Measurements from ENCODE around the gene PPIP5K1. TPM values are rescaled to one million over a fixed set of nuclear protein-coding genes. Genes with fewer than 3 reads are reported as not detected.

The PPIP5K1 gene
- total RNA-seq, 1 experiment from 2014 or later: 33.5 TPM

DNA sequence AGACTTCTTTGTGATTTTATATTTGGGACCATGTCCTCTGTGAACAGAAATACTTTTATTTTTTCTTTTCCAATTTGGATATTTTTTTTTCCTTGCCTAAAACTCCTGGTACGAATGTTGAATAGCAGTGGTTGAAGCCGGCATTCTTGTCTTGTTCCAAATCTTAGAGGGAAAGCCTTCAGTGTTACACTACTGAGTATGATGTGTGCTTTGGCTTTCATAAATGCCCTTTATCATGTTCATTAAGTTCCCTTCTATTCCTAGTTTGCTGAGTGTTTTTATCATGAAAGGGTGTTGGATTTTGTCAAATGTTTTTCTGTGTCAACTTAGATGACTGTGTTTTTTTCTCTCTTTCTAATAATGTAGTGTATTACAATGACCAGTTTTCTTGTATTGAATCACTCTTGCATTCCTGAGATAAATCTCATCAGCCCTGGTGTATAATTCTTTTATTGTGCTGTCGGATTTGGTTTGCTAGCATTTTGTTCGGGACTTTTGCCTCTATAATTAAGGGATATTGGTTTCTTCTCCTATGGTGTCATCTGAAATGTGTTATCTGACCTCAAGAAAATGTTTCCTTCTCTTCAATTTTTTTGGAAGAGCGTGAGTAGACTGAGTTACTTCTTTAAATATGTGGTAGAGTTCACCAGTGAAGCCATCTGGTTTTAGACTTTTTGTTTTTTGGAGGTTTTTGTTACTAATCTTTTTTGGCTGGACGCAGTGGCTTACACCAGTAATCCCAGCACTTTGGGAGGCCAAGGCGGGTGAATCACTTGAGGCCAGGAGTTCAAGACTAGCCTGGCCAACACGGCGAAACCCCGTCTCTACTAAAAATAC is 39.3 kb downstream of the PPIP5K1 start:
- Histone ChIP-seq H3K4me3 (ENCODE audit: low read depth, low read length, poor library complexity, severe bottlenecking) (no peak overlapping the region), H3K36me3 (ENCODE audit: insufficient read depth, low read length, poor library complexity, severe bottlenecking) (no peaks in the 10 kb centered on the region), H3K27ac (ENCODE audit: low read depth, low read length, poor library complexity, severe bottlenecking) (no peak overlapping the region), H3K27me3 (replicated peaks; ENCODE audit: insufficient read depth, low read depth, low read length, poor library complexity) (no peaks in the 10 kb centered on the region), H3K9me3 (ENCODE audit: low read depth, low read length, poor library complexity, severe bottlenecking) (no peaks in the 10 kb centered on the region), H3K4me1 (ENCODE audit: insufficient read depth, low read length, poor library complexity, severe bottlenecking) (no peaks in the 10 kb centered on the region)
- intact Hi-C loops (cut with micrococcal nuclease; ENCODE audit: unreplicated experiment): no loop called here
- ChIA-PET CTCF (no interaction called here), POLR2A (ENCODE audit: low non-redundant PET) (no interaction called here)
- no TSS peak for BruUV-seq (replicated peaks)
- no peak for DNase-seq (ENCODE audit: low spot score)
- TF ChIP-seq EZH2 (IDR thresholded peaks at IDR 0.05; ENCODE audit: borderline replicate concordance, low read depth, low read length, poor library complexity, severe bottlenecking): no peak
- TF ChIP-seq, protein P1, sequence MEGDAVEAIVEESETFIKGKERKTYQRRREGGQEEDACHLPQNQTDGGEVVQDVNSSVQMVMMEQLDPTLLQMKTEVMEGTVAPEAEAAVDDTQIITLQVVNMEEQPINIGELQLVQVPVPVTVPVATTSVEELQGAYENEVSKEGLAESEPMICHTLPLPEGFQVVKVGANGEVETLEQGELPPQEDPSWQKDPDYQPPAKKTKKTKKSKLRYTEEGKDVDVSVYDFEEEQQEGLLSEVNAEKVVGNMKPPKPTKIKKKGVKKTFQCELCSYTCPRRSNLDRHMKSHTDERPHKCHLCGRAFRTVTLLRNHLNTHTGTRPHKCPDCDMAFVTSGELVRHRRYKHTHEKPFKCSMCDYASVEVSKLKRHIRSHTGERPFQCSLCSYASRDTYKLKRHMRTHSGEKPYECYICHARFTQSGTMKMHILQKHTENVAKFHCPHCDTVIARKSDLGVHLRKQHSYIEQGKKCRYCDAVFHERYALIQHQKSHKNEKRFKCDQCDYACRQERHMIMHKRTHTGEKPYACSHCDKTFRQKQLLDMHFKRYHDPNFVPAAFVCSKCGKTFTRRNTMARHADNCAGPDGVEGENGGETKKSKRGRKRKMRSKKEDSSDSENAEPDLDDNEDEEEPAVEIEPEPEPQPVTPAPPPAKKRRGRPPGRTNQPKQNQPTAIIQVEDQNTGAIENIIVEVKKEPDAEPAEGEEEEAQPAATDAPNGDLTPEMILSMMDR (conservative IDR thresholded peaks at IDR 0.05; ENCODE audit: low read depth, low read length): no peak

DNA sequence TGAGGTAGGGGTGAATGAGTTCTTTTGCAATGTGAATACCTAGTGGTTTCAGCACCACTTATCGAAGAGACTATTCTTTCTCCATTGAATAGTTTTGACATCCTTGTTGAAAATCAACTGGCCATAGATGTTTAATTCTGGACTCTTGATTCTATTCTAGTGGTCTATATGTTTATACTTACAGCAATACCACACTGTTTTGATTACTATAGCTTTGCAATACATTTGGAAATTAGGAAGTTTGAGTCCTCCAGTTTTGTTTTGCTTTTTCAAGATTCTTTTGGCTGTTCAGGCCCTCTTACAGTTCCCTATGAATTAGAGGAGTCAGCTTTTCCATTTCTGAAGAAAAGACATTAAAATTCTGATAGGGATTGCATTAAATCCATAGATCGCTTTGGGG is 42.5 kb downstream of the PPIP5K1 start:
- intact Hi-C loops (cut with micrococcal nuclease; ENCODE audit: unreplicated experiment): no loop called here

DNA sequence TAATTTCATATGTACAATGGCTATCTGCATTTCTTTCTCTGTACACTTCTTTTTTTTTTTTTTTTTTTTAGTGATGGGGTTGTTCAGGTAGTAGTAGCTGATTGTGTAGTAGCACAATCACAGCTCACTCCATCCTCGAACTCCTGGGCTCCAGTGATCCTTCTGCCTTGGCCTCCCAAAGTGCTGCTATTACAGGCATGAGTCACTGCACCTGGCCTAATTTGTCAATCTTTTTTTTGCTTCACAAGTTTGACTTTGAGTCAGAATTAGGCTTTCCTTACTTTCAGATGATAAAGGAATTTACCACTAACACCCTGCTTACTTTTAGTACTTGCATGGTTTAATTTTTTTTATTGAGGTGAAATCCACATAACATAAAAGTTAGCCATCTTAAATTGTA is 44.6 kb downstream of the PPIP5K1 start:
- no peak for DNase-seq (ENCODE audit: low spot score)
- no peaks in the 10 kb centered on the region for H3K9me3 ChIP-seq (ENCODE audit: low read depth, low read length, poor library complexity, severe bottlenecking)
- no peaks in the 10 kb centered on the region for H3K36me3 ChIP-seq (ENCODE audit: insufficient read depth, low read length, poor library complexity, severe bottlenecking)
- no peak overlapping the region for H3K4me3 ChIP-seq (ENCODE audit: low read depth, low read length, poor library complexity, severe bottlenecking)
- POLR2A ChIA-PET (ENCODE audit: low non-redundant PET): no interaction called here
- CTCF ChIA-PET: no interaction called here
- H3K4me1 ChIP-seq (ENCODE audit: insufficient read depth, low read length, poor library complexity, severe bottlenecking): no peaks in the 10 kb centered on the region
- no peaks in the 10 kb centered on the region for H3K27me3 ChIP-seq (replicated peaks; ENCODE audit: insufficient read depth, low read depth, low read length, poor library complexity)
- TF ChIP-seq, protein P1 (conservative IDR thresholded peaks at IDR 0.05; ENCODE audit: low read depth, low read length): no peak
- TF ChIP-seq EZH2 (IDR thresholded peaks at IDR 0.05; ENCODE audit: borderline replicate concordance, low read depth, low read length, poor library complexity, severe bottlenecking): no peak
- H3K27ac ChIP-seq (ENCODE audit: low read depth, low read length, poor library complexity, severe bottlenecking): no peak overlapping the region
- BruUV-seq (replicated peaks): no TSS peak
- intact Hi-C loops (cut with micrococcal nuclease; ENCODE audit: unreplicated experiment): no loop called here

More for the DNA sequence above, 42.5 kb downstream of the PPIP5K1 start:
- Histone ChIP-seq H3K27me3 (replicated peaks; ENCODE audit: insufficient read depth, low read depth, low read length, poor library complexity) (no peaks in the 10 kb centered on the region), H3K4me3 (ENCODE audit: low read depth, low read length, poor library complexity, severe bottlenecking) (no peak overlapping the region), H3K9me3 (ENCODE audit: low read depth, low read length, poor library complexity, severe bottlenecking) (no peaks in the 10 kb centered on the region), H3K27ac (ENCODE audit: low read depth, low read length, poor library complexity, severe bottlenecking) (no peak overlapping the region), H3K36me3 (ENCODE audit: insufficient read depth, low read length, poor library complexity, severe bottlenecking) (no peaks in the 10 kb centered on the region), H3K4me1 (ENCODE audit: insufficient read depth, low read length, poor library complexity, severe bottlenecking) (no peaks in the 10 kb centered on the region)
- no peak for TF ChIP-seq EZH2 (IDR thresholded peaks at IDR 0.05; ENCODE audit: borderline replicate concordance, low read depth, low read length, poor library complexity, severe bottlenecking)
- TF ChIP-seq, protein P1 (conservative IDR thresholded peaks at IDR 0.05; ENCODE audit: low read depth, low read length): no peak
- CTCF ChIA-PET: no interaction called here
- no peak for DNase-seq (ENCODE audit: low spot score)
- no TSS peak for BruUV-seq (replicated peaks)
- POLR2A ChIA-PET (ENCODE audit: low non-redundant PET): no interaction called here
